Hematopoietic multipotent progenitor cell treated with erythropoietin and hydrocortisone succinate and interleukin-3 and kit ligand, for 4 days (in vitro differentiated cells): ENCODE data around the gene DDIT4L.
A peak's percentile ranks its signal among the peaks of the same experiment; 100 is the strongest.
"Not testable (repeated sequence)": the region's sequence is repeated elsewhere in the genome, so short reads cannot be mapped to it uniquely, and the experiment has no call there.

Experiments
- DNase-seq: peaks from one replicate; pipeline ENCODE4 v3.0.0-alpha.2; 2015

DDIT4L gene, protein sequence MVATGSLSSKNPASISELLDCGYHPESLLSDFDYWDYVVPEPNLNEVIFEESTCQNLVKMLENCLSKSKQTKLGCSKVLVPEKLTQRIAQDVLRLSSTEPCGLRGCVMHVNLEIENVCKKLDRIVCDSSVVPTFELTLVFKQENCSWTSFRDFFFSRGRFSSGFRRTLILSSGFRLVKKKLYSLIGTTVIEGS

DNA sequence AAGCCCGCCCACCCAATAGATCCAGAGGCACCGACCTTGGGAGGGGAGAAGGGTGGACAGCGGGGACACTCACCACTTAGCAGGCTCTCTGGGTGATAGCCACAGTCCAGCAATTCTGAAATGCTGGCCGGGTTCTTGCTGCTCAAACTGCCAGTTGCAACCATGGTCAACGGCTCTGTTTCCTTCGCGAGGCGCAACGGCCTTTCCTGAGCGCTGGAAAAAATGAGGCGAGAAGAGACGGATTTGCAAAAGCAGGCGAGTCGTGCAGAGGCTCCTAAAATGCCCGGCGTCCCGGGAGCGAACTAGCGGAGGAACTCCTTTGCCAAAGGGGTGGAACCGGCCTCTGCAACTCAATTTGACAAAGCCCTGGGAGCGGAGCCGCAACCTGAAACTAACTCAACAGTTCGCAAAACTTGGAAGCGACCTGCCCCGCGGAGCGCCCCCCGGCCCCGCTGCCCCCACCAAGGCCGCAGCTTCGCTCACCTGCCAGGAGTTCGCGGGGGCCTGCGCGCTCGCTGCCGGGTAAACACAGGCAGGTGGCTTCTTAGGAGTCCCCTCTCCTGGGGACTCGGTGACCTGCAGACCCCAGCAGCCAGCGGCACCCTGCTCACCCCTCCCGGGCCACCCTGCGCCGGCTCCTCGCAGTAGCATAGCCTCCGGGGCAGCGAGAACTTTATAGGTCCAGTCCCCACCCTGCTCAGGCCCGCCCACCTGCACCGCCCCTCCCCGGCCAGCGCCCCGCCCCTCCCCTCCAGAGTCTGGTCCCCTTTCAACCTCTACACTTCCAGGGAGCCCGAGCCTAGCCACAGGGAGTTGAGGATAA is at the start of gene DDIT4L:
Gene DDIT4L (minus strand): TSS at position 649 of the 823 bp plus-strand sequence. CDS start 485 bp downstream, at position 164.
- peak; percentile 19 for DNase-seq

DNA sequence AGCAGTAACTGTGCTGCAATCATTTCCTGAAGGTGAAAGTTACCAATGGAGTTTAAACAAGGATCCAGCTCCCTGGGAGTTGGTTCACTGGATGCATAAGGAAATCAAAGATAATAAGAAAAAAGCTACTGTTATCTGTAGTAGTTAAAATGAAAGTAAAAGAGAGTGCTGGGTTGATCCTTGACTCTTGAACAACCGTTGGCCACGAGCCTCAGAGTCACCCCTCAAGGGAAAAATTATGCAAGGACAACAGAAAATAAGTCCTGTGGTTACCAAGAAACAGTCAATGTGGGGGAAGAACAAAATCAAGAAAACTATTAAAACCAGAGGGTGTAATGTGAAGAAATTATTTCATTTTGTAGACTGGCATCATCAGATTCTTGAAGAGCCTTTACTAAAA is 49.7 kb upstream of the DDIT4L start:
- DNase-seq = no peak

DNA sequence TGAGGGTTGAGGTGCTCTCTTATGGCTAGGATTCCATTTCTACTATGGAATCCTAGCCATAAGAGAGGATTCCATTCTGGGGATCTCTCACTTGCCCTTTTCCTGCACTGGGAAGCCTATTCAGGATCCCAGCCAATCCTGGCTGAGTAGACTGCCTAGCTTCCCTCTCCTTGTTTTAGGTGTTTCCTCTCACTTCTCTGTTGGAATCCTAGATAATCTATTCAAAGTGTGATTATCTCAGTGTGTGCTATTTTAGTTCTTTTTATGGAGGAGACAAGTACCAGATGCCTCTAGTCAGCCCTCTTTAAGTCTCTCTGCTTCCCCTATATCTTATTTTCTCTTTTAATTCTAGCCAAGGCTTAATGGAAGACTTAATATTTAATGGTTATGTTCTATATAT is 34.5 kb upstream of the DDIT4L start:
- no peak for DNase-seq

DNA sequence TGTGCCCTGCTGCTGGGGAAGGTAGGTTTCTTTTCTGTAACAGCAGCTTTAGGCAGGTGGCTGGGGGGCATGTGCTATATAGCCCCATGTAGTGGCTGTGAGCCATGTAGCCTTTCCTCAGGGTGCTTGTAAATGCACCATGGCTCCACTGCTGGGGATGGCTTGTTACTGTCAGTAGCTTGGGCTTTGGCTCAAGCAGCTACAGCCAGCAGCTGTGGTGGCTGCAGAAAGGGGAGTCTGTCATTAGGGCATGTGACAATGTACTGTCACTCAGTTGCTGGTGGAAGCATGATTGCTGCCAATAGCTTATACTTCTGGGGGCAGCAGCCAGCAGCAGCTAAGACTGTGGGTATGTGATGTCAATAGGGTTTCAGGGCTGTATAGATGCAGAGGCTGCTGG is 33.9 kb upstream of the DDIT4L start:
- no peak for DNase-seq

DNA sequence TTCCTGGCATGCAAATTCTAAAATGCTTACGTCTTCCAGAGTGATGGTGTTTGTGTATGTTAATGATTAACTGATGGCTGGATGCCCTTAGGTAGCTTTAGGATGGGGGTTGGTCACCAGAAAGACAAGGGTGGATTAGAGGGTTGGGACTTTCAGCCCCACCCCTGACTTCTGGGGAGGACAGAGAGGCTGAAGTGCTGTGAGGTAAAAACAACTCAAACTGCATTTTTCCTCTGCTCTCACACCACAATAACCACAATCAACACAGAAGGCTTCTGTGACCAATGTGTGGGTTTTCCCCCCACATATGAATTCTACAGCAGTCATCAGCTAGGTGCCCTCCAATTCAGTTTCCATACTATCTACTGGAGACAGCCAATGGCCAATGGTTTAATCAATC is 18.7 kb upstream of the DDIT4L start:
- no peak for DNase-seq

DNA sequence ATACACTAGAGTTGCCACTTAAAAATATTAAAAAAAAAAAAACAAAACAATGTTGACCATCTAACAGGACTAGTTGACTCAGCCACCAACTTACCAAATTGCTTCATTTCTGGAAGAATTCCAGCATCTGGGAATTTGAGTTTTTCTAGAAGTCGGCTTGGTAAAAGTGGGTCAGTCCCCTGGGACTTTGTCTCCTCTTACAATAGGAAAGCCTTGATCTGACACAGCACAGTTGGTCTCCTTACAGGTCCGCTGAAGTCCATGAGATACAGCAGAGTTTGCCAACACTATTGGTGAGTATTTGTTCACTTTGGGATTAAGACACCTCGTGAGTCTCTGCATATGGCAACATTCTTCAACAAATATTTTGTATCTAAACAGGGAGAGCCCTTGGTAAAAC is 18.2 kb upstream of the DDIT4L start:
- DNase-seq = no peak

DNA sequence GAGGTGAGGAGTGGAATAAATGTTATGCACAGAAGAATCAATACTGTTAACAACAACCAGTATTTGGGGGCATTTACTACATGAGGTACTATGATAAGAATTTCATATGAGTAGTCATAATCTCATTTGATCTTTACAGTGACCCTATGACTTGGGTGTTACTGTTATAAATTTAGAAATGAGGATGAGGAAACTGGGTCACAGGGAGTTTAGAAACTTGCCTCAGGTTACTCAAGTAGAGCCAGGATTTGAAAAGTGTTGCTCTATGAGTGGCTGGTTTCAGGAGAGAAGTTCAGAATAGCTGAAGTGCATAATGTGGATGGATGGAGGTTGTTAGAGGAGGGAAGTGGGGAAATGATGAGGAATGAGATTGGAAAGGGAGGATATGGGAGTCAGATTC is 16.6 kb upstream of the DDIT4L start:
- DNase-seq = no peak

DNA sequence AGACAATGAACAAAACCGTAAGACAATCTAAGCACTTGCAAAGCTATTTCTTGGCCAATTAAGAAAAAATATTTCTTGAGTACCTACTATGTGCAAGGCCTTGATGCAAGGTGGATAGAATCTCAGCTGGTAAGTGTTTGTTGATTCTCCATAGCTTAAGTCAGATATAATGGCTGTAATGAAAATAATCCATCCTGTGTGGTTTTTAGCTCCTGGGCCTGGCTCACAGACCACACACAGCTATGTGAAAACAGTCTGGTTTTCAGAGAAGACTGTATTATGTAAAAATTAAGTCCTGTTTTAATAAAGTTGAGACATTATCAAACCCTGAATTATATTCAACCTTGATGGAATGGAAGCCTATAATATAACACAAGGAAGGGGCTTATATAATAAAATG is 7.8 kb upstream of the DDIT4L start:
- no peak for DNase-seq

DNA sequence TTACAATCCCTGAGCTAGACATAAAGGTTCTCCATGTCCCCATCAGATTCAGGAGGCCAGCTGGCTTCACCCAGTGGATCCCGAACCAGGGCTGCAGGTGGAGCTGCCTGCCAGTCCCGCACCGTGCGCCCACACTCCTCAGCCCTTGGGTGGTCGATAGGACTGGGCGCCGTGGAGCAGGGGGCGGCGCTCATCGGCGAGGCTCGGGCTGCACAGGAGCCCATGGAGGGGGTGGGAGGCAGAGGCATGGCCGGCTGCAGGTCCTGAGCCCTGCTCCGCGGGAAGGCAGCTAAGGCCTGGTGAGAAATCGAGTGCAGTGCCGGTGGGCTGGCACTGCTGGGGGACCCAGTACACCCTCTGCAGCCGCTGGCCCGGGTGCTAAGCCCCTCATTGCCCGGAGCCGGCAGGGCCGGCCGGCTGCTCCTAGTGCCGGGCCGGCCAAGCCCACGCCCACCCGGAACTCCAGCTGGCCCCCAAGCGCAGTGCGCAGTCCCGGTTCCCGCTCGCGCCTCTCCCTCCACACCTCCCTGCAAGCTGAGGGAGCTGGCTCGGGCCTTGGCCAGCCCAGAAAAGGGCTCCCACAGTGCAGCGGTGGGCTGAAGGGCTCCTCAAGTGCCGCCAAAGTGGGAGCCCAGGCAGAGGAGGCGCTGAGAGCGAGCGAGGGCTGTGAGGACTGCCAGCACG is 6.3 kb upstream of the DDIT4L start:
- DNase-seq = not testable (repeated sequence)

DNA sequence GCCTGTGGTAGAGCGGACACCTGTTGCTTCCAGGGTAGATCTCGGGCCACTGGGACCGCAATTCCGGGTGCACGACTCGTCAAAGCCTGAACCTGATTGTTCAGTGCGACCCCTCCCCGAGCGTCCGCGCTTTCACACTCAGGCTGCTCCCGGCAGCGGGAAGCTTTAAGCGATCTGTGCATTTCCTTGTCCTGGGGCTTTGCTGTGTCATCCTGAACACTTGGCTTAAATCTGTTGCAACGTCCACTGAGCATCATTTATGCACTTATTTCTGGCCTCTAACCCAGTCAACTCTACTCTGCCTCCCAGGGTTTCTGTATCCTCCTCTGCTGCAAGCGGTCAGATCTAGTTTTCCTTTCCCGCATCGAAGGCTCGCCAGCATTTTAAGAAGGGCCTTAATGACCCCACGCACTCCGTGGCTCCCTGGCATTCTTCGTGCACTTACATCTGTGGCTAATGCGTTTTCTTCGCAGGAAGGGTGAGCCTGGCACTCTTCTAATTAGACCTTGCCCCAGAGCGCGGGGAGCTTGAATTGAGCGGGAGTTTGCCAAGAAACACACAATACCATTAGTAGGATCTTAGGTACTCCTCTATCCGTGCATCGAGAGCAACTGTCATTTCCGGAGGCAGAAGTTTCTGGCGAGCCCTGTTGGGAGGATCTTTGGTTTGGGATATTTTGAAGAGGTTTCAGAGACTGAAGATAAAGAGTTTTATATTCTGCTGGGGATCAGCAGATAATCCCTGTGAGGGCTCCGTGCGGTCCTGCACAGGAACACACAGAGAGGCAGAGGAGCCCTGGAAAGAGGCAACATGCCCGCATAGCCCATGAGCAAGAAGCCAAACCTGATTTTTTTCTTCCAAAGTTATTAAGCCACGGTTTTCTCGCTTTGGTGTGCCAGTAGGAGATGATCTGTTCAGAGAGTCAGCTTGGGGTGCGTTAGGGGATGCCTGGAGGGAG is 654 bp upstream of the DDIT4L start:
- DNase-seq = peak; percentile 7

DNA sequence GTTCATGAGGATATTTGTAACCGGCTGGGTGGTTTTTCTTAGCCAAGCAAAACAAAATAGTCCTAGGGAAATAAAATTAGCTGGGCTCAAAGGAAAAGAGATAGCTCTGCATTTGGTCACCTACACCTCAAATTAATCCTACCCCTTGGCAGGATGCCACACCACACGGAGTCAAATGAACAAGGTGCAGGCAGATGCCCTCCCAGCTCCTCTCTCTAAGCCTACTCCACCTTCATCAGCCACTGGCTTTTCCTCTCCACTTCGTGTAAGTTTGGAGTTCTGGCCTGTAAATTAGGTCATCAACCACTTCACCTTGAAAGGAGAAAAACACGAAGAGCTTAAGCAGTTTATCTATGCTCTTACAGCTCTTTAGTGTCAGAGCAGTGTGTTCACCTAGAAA is 1.4 kb downstream of the DDIT4L start:
- no peak for DNase-seq

DNA sequence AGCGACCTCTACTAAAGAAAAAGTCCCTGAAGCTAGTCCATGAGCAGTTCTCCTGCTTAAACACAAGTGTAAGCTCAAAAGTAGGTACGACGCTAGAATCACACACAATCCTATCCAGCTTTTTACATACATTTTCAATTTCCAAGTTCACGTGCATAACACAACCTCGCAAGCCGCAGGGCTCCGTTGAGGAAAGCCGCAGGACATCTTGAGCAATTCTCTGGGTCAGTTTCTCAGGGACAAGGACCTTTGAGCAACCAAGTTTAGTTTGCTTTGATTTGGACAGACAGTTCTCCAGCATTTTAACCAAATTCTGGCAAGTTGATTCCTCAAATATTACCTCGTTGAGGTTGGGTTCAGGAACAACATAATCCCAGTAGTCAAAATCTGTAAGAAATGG is 2.5 kb downstream of the DDIT4L start:
- no peak for DNase-seq

DNA sequence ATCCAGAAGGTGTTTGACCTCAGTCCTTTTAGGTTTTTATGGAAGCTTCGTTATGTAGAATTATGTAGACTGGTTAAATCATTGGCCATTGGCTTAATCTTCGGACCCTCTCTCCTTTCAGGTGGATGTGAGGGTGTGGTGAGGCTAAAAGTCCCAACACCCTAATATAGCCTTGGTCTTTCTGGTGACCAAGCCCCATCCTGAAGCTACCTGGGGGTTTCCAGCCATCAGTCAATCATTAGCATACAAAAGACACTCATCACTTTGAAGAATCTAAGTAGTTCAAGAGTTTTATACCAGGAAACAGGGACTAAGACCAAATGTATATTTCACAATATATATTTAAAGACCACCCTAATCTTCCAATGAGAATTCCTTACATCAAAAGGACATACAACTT is 5.5 kb downstream of the DDIT4L start:
- DNase-seq = no peak

DNA sequence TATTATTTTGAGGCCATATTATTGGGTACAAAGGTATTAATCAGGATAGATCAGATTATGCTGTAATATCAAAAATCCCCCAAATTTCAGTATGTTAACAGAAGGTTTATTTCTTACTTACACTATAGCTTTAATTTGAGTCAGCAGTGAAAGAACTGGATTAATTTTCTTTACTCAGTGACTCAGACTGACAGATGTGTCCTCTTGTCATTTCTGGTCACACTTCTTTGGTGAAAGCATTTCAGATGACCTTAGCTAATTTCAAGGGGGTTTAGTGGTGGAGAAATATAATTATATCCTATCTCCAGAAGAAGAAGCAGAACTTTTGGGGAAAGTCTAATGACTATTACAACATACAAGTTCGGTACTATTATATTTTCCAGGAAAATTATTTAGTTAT is 12.4 kb downstream of the DDIT4L start:
- DNase-seq = no peak

DNA sequence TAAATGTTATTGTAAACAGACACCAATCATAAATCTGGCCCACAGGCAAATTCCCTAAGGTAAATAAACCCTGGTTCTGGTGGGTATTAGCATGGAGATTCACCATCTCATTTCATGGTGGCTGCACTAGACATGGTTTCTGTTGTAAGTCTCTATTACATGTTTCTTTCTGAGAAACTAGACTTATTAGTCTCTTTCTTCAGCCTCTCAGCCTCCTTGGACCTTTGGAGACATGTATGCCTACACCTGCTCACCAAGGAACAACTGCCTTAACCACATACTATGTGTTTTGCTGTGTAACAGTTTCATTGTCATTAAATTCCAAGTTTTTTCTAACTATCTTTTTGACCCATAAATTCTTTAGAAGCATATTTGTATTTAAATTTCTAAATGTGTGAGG is 13.1 kb downstream of the DDIT4L start:
- no peak for DNase-seq

DNA sequence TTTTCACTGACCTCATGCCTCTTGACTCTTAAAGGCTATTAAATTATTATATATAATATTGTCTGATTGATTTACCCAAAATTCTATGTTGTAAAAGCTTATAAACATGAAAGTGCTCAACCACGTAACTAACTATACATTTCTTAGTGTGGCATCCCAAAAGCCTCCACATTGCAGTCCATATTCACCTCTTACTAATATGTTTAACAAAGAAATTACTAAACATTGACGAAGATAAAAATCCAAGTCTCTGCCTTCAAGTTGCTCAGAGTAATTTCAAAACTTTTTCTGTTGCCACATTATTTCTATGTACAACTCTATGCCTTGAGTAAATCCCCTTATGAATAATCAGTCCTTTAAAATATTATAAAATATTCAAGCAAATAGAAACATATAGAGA is 14.4 kb downstream of the DDIT4L start:
- DNase-seq = no peak

DNA sequence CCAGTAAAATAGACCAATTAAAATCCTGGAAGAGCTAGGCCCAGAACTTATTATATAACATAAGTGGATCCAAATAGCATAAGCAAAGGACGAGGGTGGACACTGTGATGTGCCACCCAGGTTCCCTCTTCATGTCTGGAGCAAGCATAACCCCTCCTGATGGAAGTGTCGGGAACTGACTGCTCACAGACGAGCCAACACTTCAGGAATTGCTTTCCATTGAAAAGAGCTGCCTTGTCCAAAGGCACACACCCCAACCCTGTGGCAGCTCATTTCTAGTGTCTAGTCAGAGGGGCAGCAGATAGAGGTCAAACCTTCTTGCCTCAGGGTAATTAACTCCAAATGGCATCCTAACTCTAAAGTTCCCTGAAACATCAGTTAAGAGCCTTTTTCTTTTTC is 15.3 kb downstream of the DDIT4L start:
- no peak for DNase-seq

DNA sequence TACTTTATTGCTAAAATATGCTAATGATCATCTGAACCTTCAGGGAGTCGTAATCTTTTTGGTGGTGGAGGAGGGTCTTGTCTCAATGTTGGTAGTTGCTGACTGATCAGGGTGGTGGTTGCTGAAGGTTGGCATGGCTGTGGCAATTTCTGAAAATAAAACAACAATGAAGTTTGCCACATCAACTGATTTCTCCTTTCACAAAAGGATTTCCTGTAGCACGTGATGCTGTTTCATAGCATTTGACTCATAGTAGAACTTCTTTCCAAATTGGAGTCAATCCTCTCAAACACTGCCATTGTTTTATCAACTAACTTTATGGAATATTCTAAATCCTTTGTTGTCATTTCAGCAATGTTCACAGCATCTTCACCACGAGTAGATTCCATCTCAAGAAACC is 19.3 kb downstream of the DDIT4L start:
- no peak for DNase-seq

DNA sequence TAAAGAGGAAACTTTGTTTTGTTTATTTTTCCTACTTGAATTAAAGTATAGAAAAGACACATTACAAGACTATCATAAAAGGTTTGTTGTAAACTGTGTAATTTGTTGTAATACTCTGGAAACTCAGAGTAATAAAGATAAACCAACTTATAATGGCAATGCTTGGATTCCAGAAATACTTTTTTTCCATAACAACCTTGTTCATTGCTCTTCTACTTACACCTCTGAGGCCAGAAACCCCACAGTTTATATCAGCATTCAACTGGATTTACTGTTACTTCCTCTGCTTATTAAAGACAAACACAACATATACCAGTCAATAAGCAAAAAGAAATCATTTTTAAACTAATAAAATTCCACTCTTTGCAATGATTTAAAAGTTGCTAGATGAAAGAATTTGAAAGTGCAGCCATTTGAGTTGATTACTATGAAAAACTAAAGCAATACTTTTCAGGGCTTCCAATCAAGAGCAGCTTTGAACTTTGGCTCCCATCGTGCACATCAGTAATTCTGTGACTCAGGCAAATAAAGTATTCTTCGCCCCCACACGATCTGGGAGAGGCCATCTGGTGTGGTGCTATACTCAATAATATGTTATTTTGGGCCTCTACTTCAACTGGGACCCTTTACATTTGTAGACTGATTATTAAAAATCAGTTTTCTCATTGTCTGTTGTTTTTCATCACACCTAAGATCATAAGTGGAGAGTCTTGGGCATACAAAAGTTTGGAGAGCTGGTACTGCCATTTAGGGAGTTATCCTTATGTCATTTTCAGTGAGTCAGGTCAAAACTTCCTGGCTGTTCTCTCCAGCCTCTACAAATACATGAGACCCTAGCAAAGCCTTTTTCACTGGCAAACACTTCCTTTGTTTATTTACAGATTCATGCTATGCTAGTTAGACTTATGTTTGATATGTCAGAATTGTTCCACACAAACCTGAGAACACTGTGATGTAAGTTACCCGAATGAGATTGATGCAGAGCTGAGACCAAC is 20.5 kb downstream of the DDIT4L start:
- DNase-seq = no peak

DNA sequence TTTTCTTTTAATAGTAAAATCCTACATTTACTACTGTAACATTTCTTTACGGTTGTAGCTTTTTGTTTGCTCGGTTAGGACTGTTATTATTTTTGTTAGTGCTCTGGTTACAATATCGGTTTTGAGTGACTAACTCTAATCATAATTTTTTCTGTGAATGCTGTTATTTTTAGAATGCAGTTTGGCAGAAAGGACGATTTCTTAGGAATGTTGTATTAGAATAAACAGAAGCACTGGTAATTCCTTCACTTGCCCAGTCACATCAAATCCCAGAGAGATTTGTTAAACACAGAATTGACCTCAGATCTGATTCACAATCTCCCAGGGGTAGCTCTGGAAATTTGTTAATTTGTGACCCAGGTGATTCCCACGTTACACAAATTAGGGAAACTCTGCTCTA is 21.7 kb downstream of the DDIT4L start:
- no peak for DNase-seq

DNA sequence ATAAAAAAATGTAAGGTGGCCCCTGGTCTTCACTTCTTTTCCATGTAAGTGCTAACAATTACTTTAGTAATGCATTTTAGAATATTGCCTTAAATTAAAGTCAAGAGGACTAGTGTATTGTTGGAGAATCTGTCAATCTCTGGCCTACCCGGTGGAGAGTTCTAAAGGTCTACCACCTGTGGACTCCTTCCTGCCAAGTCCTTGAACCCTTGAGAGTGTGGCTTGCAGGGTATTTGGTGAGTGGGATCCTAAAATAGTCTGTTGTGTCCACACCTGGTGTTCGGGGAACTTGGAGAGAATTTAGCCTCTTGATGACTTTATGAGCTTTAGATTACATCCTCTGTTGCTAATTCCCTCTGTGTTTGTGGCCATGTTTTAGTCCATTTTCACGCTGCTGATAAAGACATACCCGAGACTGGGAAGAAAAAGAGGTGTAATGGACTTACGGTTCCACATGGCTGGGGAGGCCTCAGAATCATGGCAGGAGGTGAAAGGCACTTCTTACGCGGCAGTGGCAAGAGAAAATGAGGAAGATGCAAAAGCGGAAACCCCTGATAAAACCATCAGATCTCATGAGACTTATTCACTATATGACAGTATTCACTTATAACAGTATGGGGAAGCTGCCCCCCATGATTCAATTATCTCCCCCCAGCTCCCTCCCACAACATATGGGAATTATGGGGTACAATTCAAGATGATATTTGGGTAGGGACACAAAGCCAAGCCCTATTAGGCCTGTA is 23.8 kb downstream of the DDIT4L start:
- DNase-seq = no peak
